ENCODE measurements around the gene CLEC2L. TPM values are rescaled to one million over a fixed set of nuclear protein-coding genes. Genes with fewer than 3 reads are reported as not detected.

Gene CLEC2L
- total RNA-seq, 1 donor from 2014 or later = not detected

DNA sequence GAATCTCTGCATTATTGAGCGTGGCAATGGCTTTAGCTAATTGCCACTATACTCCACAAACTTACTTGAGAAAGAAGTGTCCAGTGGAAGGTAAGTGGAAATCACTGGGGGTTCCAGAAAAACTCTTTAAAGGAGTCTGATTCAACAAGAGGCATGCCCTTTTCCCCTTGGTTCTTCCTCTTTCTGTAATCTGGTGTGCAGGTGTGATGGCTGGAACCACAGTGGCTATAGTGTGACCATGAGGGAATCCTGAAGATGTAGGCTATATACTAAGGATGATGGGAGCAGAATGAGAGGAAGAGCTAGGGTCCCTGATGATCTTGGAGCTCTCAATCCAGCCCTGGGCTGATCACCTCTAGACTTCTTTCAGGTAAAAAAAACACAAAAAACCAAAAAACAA, 2.0 kb upstream of the CLEC2L start:
- no peaks in the 10 kb centered on the region for H3K36me3 Mint-ChIP-seq (ENCODE audit: low read depth)
- H3K4me3 Mint-ChIP-seq = no peak overlapping the region
- no peaks in the 10 kb centered on the region for H3K9me3 Mint-ChIP-seq
- peaks cover 42% of the 10 kb centered on the region for H3K27me3 Mint-ChIP-seq
- no peak overlapping the region for H3K27ac Mint-ChIP-seq
- ChIA-PET POLR2A (no interaction called here), CTCF (no interaction called here)
- ATAC-seq (ENCODE audit: low read depth) (no peak), DNase-seq (no peak)
- H3K4me1 Mint-ChIP-seq = no peaks in the 10 kb centered on the region
- TF ChIP-seq, protein P1, sequence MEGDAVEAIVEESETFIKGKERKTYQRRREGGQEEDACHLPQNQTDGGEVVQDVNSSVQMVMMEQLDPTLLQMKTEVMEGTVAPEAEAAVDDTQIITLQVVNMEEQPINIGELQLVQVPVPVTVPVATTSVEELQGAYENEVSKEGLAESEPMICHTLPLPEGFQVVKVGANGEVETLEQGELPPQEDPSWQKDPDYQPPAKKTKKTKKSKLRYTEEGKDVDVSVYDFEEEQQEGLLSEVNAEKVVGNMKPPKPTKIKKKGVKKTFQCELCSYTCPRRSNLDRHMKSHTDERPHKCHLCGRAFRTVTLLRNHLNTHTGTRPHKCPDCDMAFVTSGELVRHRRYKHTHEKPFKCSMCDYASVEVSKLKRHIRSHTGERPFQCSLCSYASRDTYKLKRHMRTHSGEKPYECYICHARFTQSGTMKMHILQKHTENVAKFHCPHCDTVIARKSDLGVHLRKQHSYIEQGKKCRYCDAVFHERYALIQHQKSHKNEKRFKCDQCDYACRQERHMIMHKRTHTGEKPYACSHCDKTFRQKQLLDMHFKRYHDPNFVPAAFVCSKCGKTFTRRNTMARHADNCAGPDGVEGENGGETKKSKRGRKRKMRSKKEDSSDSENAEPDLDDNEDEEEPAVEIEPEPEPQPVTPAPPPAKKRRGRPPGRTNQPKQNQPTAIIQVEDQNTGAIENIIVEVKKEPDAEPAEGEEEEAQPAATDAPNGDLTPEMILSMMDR (IDR thresholded peaks at IDR 0.05) = no peak
- intact Hi-C loops (cut with micrococcal nuclease) = no loop called here

GRCh38 chr7:139522830-139523198, 671 bp upstream of the CLEC2L start:
- ChIA-PET POLR2A (no interaction called here), CTCF (no interaction called here)
- H3K27ac Mint-ChIP-seq = no peak overlapping the region
- H3K27me3 Mint-ChIP-seq = peaks cover 41% of the 10 kb centered on the region
- TF ChIP-seq, protein P1 (IDR thresholded peaks at IDR 0.05) = no peak
- no peaks in the 10 kb centered on the region for H3K9me3 Mint-ChIP-seq
- H3K36me3 Mint-ChIP-seq (ENCODE audit: low read depth) = no peaks in the 10 kb centered on the region
- intact Hi-C loops (cut with micrococcal nuclease) = no loop called here
- no peaks in the 10 kb centered on the region for H3K4me1 Mint-ChIP-seq
- no peak overlapping the region for H3K4me3 Mint-ChIP-seq
- no peak for DNase-seq
- ATAC-seq (ENCODE audit: low read depth) = no peak

DNA sequence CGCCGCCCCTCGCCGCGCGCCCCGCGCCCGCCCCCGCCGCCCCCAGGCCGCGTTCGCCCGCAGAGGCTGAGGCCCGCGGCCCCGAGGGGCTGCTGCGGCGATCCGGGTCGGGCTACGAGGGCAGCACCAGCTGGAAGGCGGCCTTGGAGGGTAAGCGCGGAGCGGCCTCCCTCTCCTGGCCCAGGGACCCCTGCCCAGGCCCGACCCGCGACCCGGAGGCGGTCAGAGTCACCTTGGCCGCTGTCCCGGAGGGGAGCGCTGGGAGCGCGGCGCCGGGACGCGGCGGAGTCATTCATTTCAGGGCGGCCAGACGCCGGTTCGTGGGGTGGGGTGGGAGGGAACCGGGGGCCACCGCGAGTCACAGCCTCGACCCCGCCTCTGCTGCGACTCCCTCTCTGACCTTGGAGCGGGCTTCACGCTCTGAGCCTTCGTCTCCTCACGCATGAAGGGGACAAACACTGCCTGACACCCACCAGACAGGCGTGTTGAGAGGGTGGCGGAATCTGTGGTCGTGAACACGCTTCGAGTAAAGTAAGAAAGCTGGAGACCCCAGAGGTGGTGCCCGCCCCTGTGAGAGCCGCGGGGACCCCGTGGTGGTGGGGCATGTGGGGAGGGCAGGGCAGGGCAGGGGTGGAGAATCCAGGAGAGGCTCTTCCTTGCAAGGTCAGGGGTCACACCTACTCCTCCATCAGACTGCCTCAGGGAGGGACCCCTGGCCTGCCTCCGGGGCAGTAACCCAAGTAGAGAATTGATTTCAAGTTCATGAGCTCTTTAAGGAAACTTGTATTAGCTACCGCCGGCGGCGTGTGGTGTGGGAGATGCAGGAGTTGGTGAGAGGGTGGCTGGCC, 707 bp downstream of the CLEC2L start:
- ChIA-PET POLR2A (no interaction called here), CTCF (no interaction called here)
- ATAC-seq (ENCODE audit: low read depth) (no peak), DNase-seq (no peak)
- Mint-ChIP-seq H3K27me3 (peaks cover 45% of the 10 kb centered on the region), H3K4me1 (no peaks in the 10 kb centered on the region), H3K9me3 (peaks cover 2% of the 10 kb centered on the region), H3K36me3 (ENCODE audit: low read depth) (no peaks in the 10 kb centered on the region), H3K27ac (no peak overlapping the region), H3K4me3 (no peak overlapping the region)
- intact Hi-C loops (cut with micrococcal nuclease) = no loop called here
- TF ChIP-seq, protein P1 (IDR thresholded peaks at IDR 0.05) = no peak

DNA sequence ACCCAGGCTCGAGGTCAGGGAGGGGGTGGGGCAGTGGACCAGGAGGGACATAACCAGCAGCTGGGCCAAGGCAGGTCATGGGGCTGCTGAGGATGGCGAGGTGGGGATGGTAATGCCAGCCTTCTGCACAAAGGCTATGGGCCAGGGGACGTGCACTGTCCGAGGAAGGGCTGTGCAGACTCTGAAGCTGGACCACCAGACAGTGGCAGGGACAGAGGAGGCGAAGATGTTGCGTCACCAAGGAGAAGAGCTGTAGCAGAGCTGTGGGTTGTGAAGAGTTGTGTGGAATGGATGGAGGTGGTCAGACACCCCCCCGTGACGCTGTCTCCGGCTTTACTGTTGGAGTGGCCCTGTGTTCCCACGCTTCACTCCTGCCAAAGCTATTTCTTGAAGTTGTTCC, 1.8 kb downstream of the CLEC2L start:
- H3K27me3 Mint-ChIP-seq = peaks cover 45% of the 10 kb centered on the region
- DNase-seq (no peak), ATAC-seq (ENCODE audit: low read depth) (no peak)
- intact Hi-C loops (cut with micrococcal nuclease) = no loop called here
- ChIA-PET POLR2A (no interaction called here), CTCF (no interaction called here)
- TF ChIP-seq, protein P1 (IDR thresholded peaks at IDR 0.05) = no peak
- peaks cover 2% of the 10 kb centered on the region for H3K9me3 Mint-ChIP-seq
- no peaks in the 10 kb centered on the region for H3K4me1 Mint-ChIP-seq
- H3K36me3 Mint-ChIP-seq (ENCODE audit: low read depth) = no peaks in the 10 kb centered on the region
- H3K27ac Mint-ChIP-seq = no peak overlapping the region
- no peak overlapping the region for H3K4me3 Mint-ChIP-seq

GRCh38 chr7:139525750-139526149, 2.3 kb downstream of the CLEC2L start:
- Mint-ChIP-seq H3K27ac (no peak overlapping the region), H3K4me3 (no peak overlapping the region), H3K4me1 (no peaks in the 10 kb centered on the region), H3K9me3 (peaks cover 2% of the 10 kb centered on the region), H3K27me3 (peaks cover 45% of the 10 kb centered on the region), H3K36me3 (ENCODE audit: low read depth) (no peaks in the 10 kb centered on the region)
- TF ChIP-seq, protein P1 (IDR thresholded peaks at IDR 0.05) = no peak
- no peak for DNase-seq
- POLR2A ChIA-PET = no interaction called here
- intact Hi-C loops (cut with micrococcal nuclease) = no loop called here
- CTCF ChIA-PET = no interaction called here
- ATAC-seq (ENCODE audit: low read depth) = no peak

Measured in activated B cell treated with CpG ODN at 0.5 μM for 24 hours (primary cell).